D721Med (cell line): ENCODE measurements around the gene ADAMTS12.

ENCODE experiments used
- DNase-seq: peaks from one replicate; pipeline ENCODE4 v3.0.0; 2011; ENCODE audit warnings: low spot score; ENCODE audit not compliant: insufficient read length
- FAIRE-seq: peaks from 2 replicates; lab custom pipeline; 2011; peaks lifted over from hg19 to GRCh38; lab: Jason Lieb, UNC
- TF ChIP-seq, protein P1 (sequence below): IDR thresholded peaks from 2 replicates; pipeline ENCODE4 v1.5.1; 2012; ENCODE audit warnings: mild to moderate bottlenecking, control low read depth; ENCODE audit not compliant: insufficient read depth; ENCODE audit errors: missing control alignments

Gene ADAMTS12

DNA sequence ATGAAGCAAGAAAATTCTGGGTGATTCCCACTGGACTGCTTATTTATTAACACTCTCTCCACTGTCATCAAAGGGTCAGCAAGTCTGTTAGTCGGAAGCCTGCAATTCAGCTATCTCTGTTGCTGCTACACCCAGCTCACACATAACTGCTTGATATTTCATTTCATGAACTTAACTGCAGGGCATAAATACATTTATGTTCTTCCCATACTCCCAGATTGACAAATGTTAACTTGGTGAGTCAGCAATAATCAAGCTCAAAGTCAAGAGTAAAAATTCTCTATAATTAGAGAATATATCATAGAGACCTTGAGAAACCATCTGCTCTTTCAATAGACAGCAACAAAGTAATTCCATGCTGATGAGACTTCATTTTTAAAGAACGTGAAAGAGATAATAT lies 198.8 kb downstream of the ADAMTS12 start:
- DNase-seq (no peak), FAIRE-seq (no peak)
- TF ChIP-seq, protein P1, sequence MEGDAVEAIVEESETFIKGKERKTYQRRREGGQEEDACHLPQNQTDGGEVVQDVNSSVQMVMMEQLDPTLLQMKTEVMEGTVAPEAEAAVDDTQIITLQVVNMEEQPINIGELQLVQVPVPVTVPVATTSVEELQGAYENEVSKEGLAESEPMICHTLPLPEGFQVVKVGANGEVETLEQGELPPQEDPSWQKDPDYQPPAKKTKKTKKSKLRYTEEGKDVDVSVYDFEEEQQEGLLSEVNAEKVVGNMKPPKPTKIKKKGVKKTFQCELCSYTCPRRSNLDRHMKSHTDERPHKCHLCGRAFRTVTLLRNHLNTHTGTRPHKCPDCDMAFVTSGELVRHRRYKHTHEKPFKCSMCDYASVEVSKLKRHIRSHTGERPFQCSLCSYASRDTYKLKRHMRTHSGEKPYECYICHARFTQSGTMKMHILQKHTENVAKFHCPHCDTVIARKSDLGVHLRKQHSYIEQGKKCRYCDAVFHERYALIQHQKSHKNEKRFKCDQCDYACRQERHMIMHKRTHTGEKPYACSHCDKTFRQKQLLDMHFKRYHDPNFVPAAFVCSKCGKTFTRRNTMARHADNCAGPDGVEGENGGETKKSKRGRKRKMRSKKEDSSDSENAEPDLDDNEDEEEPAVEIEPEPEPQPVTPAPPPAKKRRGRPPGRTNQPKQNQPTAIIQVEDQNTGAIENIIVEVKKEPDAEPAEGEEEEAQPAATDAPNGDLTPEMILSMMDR = no peak

DNA sequence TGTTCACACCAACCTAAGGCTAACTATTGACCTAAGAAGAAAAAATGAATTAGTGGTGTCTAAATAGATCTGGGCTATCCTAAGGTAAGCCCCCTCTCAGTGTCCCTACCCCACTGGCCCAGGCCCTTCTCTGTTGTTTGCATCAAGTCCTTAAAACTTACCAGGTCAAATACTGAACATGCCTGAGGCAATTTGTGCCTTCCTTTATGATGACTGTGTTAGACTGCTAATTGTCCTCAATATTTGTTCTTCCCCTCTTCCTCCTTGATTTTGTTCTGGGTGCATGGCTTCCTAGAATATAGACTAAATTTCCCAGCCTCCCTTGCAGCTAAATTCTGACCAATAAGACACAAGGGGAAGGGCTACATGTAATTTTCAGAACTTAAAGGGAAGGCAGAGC lies 199.9 kb downstream of the ADAMTS12 start:
- TF ChIP-seq, protein P1 = no peak
- FAIRE-seq (no peak), DNase-seq (no peak)

GRCh38 chr5:33690374-33691135 lies 201.2 kb downstream of the ADAMTS12 start:
- no peak for DNase-seq
- no peak for FAIRE-seq
- TF ChIP-seq, protein P1 = no peak

- TF ChIP-seq, protein P1 = no peak
- FAIRE-seq = no peak
- no peak for DNase-seq
Measured at GRCh38 chr5:33688526-33688925, 203.3 kb downstream of the ADAMTS12 start.

GRCh38 chr5:33688066-33688465 lies 203.7 kb downstream of the ADAMTS12 start:
- TF ChIP-seq, protein P1 = no peak
- FAIRE-seq (no peak), DNase-seq (no peak)

- TF ChIP-seq, protein P1 = no peak
- DNase-seq = no peak
- no peak for FAIRE-seq
Measured at GRCh38 chr5:33685873-33686755, 205.7 kb downstream of the ADAMTS12 start.
